Trophoblast cell (in vitro differentiated cells and primary cell): ENCODE data around the gene KCNQ4. TPM values are rescaled to one million over a fixed set of nuclear protein-coding genes. Genes with fewer than 3 reads are reported as not detected.
A peak's percentile ranks its signal among the peaks of the same experiment; 100 is the strongest.

Experiments
- DNase-seq, 2 donors: peaks; one replicate each; pipeline ENCODE4 v3.0.0-alpha.2; 2016
- H2AFZ ChIP-seq: 2 replicates; pipeline ENCODE4 v1.6.1; 2013; ENCODE audit warnings: low read length, moderate library complexity, mild to moderate bottlenecking; ENCODE audit not compliant: insufficient read depth, poor library complexity
- H2AK5ac ChIP-seq: 2 replicates; pipeline ENCODE4 v1.6.1; 2013; ENCODE audit warnings: mild to moderate bottlenecking, low read length
- H2BK120ac ChIP-seq: 2 replicates; pipeline ENCODE4 v1.6.1; 2013; ENCODE audit warnings: low read length, mild to moderate bottlenecking, moderate library complexity; ENCODE audit not compliant: insufficient read depth, poor library complexity
- H2BK12ac ChIP-seq: 2 replicates; pipeline ENCODE4 v1.6.1; 2013; ENCODE audit warnings: mild to moderate bottlenecking, low read length, moderate library complexity
- H2BK5ac ChIP-seq: 2 replicates; pipeline ENCODE4 v1.6.1; 2013; ENCODE audit warnings: low read length, low read depth, moderate library complexity, mild to moderate bottlenecking; ENCODE audit not compliant: poor library complexity
- H3K14ac ChIP-seq: 2 replicates; pipeline ENCODE4 v1.6.1; 2013; ENCODE audit warnings: mild to moderate bottlenecking, low read length
- H3K18ac ChIP-seq: 2 replicates; pipeline ENCODE4 v1.6.1; 2013; ENCODE audit warnings: mild to moderate bottlenecking, low read length
- H3K23ac ChIP-seq: 2 replicates; pipeline ENCODE4 v1.6.1; 2013; ENCODE audit warnings: low read length
- H3K27ac ChIP-seq: 2 replicates; pipeline ENCODE4 v1.5.1; 2013; ENCODE audit warnings: low read depth, mild to moderate bottlenecking, inconsistent platforms, low read length, moderate library complexity
- H3K27me3 ChIP-seq: 2 replicates; pipeline ENCODE4 v1.6.1; 2013; ENCODE audit warnings: inconsistent platforms, mild to moderate bottlenecking, low read length, moderate library complexity; ENCODE audit not compliant: insufficient read depth
- H3K36me3 ChIP-seq, 2 experiments: 1 replicate in 1 of 2; 2 replicates in 1 of 2; pipeline ENCODE4 v1.6.1; 2013; ENCODE audit warnings: low read length in 2 of 2, mild to moderate bottlenecking in 2 of 2, moderate library complexity in 1 of 2; ENCODE audit not compliant: insufficient read depth in 2 of 2, control insufficient read depth in 1 of 2
- H3K4ac ChIP-seq: 2 replicates; pipeline ENCODE4 v1.6.1; 2013; ENCODE audit warnings: low read depth, mild to moderate bottlenecking, low read length, moderate library complexity
- H3K4me1 ChIP-seq, 2 experiments: 1 replicate in 1 of 2; 2 replicates in 1 of 2; pipeline ENCODE4 v1.6.1; 2013; ENCODE audit warnings: low read length in 2 of 2, mild to moderate bottlenecking in 2 of 2, moderate library complexity in 1 of 2; ENCODE audit not compliant: insufficient read depth in 2 of 2, control insufficient read depth in 1 of 2
- H3K4me2 ChIP-seq: 2 replicates; pipeline ENCODE4 v1.6.1; 2013; ENCODE audit warnings: inconsistent platforms, mild to moderate bottlenecking, low read length, moderate library complexity
- H3K4me3 ChIP-seq: 2 replicates; pipeline ENCODE4 v1.5.1; 2013; ENCODE audit warnings: mild to moderate bottlenecking, low read depth, low read length, inconsistent platforms
- H3K79me1 ChIP-seq: one replicate; pipeline ENCODE4 v1.6.1; 2013; ENCODE audit warnings: low read length
- H3K79me2 ChIP-seq: 2 replicates; pipeline ENCODE4 v1.6.1; 2013; ENCODE audit warnings: low read length, mild to moderate bottlenecking; ENCODE audit not compliant: control insufficient read depth, insufficient read depth, poor library complexity
- H3K9ac ChIP-seq: 2 replicates; pipeline ENCODE4 v1.6.1; 2013; ENCODE audit warnings: mild to moderate bottlenecking, low read length
- H3K9me3 ChIP-seq: 2 replicates; pipeline ENCODE4 v1.6.1; 2013; ENCODE audit warnings: low read depth, mild to moderate bottlenecking, control low read depth, inconsistent platforms, low read length; ENCODE audit not compliant: insufficient read depth
- H4K12ac ChIP-seq: 2 replicates; pipeline ENCODE4 v1.6.1; 2013; ENCODE audit warnings: low read depth, mild to moderate bottlenecking, low read length, moderate library complexity
- H4K8ac ChIP-seq: 2 replicates; pipeline ENCODE4 v1.6.1; 2013; ENCODE audit warnings: low read depth, mild to moderate bottlenecking, low read length, moderate library complexity
- H4K91ac ChIP-seq: one replicate; pipeline ENCODE4 v1.6.1; 2013; ENCODE audit warnings: low read depth, mild to moderate bottlenecking, low read length, moderate library complexity
- WGBS: extraction: QIAGEN DNeasy Blood & Tissue Kit; methylation state at CpG from one replicate; pipeline ENCODE4 v1.1.7; 2013; ENCODE audit warnings: missing lambda C conversion rate; ENCODE audit not compliant: insufficient read length, insufficient coverage; ENCODE audit errors: extremely low coverage; 5-methylcytosine and 5-hydroxymethylcytosine counted together
- polyA plus RNA-seq: library from polyadenylated mRNA; stranded (reverse); fragments of 200-250 nt; gene quantifications from 2 replicates; pipeline ENCODE4 v1.2.3, GENCODE V29; 2013

The KCNQ4 gene
- 0.88 and 0.99 TPM in 2 replicates for polyA plus RNA-seq

DNA sequence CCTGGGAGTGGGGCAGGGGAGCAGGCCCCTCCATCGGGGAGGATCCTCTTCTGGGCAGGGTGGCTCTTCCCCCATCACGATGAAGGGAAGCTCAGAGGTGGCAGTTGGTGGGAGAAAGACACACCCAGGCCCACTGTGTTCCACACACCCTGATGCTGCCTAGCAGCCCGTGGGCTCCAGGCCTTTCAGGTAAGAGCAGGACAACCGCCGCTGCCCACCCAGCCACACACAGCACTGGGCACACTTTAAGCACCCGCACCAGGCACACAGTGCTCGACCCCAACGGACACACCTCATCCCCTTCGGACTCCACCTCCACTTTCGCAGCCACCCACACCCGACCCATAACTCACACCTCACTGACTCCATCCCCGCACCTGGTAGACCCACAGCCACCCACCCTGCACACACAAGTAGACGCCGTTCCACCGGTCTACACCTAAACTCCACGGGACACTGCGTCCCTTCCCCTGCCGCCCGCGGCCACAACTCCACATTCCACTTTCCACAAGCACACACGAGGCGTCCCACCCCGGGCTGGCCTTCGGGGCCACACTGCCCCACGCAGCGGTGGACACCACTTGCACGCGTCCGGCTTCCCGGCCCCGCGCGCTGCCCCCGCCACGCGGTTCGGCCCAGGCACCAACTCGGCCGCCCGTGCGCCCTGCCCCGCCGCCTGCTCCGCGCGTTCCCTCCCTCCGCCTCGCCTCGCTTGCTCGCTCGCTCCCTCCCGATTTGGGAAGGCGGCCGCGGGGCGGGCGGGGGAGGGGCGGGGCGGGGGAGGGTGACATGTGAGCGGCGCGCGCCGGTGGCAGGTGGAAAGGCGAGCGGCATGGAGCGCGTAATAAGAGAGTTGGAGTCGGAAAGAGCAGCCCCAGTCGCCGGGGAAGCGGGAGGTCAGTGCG is at the start of gene KCNQ4:
TSS of gene KCNQ4 (plus strand) at position 787 of the 905 bp plus-strand sequence. CDS start 307 bp downstream, outside the sequence.
- Histone ChIP-seq H3K79me2 (no peaks in the 10 kb centered on the region), H3K18ac (no peak within 1 kb of the TSS), H4K12ac (no peak within 1 kb of the TSS), H2BK12ac (no peak within 1 kb of the TSS), H3K9me3 (peaks cover 8% of the 10 kb centered on the region), H2BK5ac (no peak within 1 kb of the TSS), H2AK5ac (no peak within 1 kb of the TSS), H2BK120ac (no peak within 1 kb of the TSS), H3K23ac (no peak within 1 kb of the TSS), H3K14ac (no peak within 1 kb of the TSS), H3K4me3 (peak within 1 kb of the TSS; percentile 10), H3K79me1 (no peaks in the 10 kb centered on the region), H3K27me3 (peaks cover 31% of the 10 kb centered on the region), H3K4ac (no peak within 1 kb of the TSS), H4K8ac (no peak within 1 kb of the TSS), H2AFZ (no peak within 1 kb of the TSS), H3K36me3 (no peaks in the 10 kb centered on the region), H3K9ac (no peak within 1 kb of the TSS), H3K4me1 (peaks cover 8 to 9% of the 10 kb centered on the region in 2 experiments), H4K91ac (no peak within 1 kb of the TSS), H3K4me2 (peak within 1 kb of the TSS; percentile 76), H3K27ac (no peak within 1 kb of the TSS)
- peak in 1 of 2 donors; percentile 35 for DNase-seq
- no CpG with 5 or more reads among the region's 73 CpGs for WGBS

DNA sequence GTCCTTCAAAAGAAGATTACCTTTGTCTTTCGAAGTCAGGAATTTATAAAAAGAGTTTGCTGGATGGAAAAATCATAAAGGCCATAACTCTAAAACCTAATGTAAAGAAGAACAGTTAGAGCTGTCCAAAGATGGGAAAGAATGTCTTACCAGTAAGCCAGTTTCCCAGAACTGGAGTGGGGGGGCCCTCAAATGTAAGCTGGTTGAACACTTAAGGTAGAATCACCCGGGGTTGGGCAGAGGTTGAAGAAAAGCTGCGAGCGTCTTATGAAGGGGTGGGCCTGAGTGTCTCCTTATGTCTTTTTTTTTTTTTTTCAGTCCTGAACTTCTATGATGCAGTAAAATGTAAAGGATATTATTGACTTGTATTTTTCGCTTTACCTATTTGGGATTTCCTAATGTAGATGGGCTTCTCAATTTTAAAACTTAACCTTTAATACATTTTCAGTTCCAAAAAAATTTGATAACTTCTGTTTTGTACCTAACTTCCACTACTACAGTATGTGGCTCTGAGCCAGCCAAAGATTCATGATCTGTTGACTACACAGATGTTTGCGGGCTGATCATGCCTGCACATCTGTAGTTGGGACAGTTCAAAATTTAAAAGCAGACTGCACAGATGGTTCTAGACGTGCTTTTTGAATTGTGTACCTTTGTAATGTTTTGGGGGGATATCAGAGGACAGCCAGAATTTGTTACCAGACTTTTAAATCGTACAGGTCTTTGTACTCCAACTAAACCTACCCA is 48.5 kb upstream of the KCNQ4 start:
- no peak overlapping the region for H3K4ac ChIP-seq
- H4K12ac ChIP-seq, result no peak overlapping the region
- H2BK12ac ChIP-seq, result no peak overlapping the region
- no CpG with 5 or more reads among the region's 8 CpGs for WGBS
- H3K36me3 ChIP-seq, result peaks cover 2 to 8% of the 10 kb centered on the region in 2 experiments
- no peak overlapping the region for H2AFZ ChIP-seq
- no peak overlapping the region for H3K14ac ChIP-seq
- H3K23ac ChIP-seq, result no peak overlapping the region
- H3K4me3 ChIP-seq, result no peak overlapping the region
- H3K27me3 ChIP-seq, result no peaks in the 10 kb centered on the region
- no peak overlapping the region for H2BK5ac ChIP-seq
- H3K18ac ChIP-seq, result no peak overlapping the region
- peak overlapping the region; percentile 40 for H3K27ac ChIP-seq
- no peaks in the 10 kb centered on the region for H3K9me3 ChIP-seq
- H2AK5ac ChIP-seq, result no peak overlapping the region
- peaks cover 4% of the 10 kb centered on the region for H3K79me2 ChIP-seq
- no peak overlapping the region for H2BK120ac ChIP-seq
- no peak overlapping the region for H3K9ac ChIP-seq
- H4K8ac ChIP-seq, result no peak overlapping the region
- H4K91ac ChIP-seq, result no peak overlapping the region
- H3K4me1 ChIP-seq, result peaks cover 0 to 2% of the 10 kb centered on the region in 2 experiments
- H3K4me2 ChIP-seq, result no peak overlapping the region
- no peak for DNase-seq
- no peaks in the 10 kb centered on the region for H3K79me1 ChIP-seq

DNA sequence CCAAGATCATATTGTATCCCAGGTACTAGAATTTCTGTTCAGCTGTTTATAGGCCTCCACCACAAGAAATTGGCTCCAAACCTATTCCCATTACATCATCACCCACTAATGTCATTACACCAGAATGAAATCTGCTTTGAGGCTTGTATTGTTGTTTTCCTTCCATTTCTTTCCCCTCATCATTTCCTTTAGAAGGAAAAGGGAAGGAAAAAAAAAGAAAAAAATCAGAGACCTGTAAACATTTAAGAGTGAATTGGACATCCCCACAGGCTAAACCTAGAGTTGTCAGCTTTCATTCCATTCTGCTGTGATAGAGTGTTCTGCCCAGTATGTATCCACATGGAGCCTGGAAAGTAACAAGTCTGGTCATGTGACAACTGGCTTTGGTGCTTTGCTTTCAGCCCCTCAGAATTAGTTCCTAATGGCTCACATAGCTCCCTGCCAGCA is 47.5 kb upstream of the KCNQ4 start:
- DNase-seq, result peak; percentile 50 to 66
- no peaks in the 10 kb centered on the region for H3K9me3 ChIP-seq

DNA sequence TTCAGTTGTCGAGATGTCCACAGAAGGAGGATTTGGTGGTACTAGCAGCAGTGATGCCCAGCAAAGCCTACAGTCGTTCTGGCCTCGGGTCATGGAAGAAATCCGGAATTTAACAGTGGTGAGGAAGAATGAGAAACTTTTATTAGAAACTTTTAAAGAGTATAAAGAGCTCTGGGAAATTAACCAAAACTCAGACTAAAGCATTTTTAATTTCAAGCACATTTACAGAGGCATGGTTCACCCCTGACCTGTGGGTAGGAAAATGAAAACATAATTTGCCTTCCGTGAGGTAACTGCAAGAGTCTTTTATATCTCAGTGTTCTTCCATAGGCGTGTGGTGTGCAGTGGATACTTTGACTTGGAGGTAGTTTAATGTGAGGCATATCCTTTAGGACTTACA is 44.8 kb upstream of the KCNQ4 start:
- no peak for DNase-seq
- H3K23ac ChIP-seq, result no peak overlapping the region
- no peak overlapping the region for H3K14ac ChIP-seq
- H3K4me2 ChIP-seq, result no peak overlapping the region
- no peaks in the 10 kb centered on the region for H3K9me3 ChIP-seq
- no peaks in the 10 kb centered on the region for H3K79me1 ChIP-seq
- no peak overlapping the region for H2BK5ac ChIP-seq
- H2BK12ac ChIP-seq, result no peak overlapping the region
- no peak overlapping the region for H3K4me3 ChIP-seq
- H2AFZ ChIP-seq, result no peak overlapping the region
- H4K91ac ChIP-seq, result no peak overlapping the region
- peaks cover 0 to 2% of the 10 kb centered on the region in 2 experiments for H3K4me1 ChIP-seq
- H3K27me3 ChIP-seq, result no peaks in the 10 kb centered on the region
- H4K8ac ChIP-seq, result no peak overlapping the region
- peaks cover 5 to 15% of the 10 kb centered on the region in 2 experiments for H3K36me3 ChIP-seq
- H3K27ac ChIP-seq, result no peak overlapping the region
- H3K9ac ChIP-seq, result no peak overlapping the region
- H3K79me2 ChIP-seq, result peaks cover 2% of the 10 kb centered on the region
- H2BK120ac ChIP-seq, result no peak overlapping the region
- no peak overlapping the region for H3K18ac ChIP-seq
- H2AK5ac ChIP-seq, result no peak overlapping the region
- WGBS, result no CpG with 5 or more reads among the region's 6 CpGs
- H3K4ac ChIP-seq, result no peak overlapping the region
- H4K12ac ChIP-seq, result no peak overlapping the region

More for the DNA sequence above, 47.5 kb upstream of the KCNQ4 start:
- Histone ChIP-seq H2AFZ (no peak overlapping the region), H3K18ac (no peak overlapping the region), H4K12ac (no peak overlapping the region), H3K23ac (no peak overlapping the region), H3K36me3 (peaks cover 4 to 10% of the 10 kb centered on the region in 2 experiments), H3K4me2 (no peak overlapping the region), H2BK12ac (no peak overlapping the region), H3K4ac (no peak overlapping the region), H3K79me1 (no peaks in the 10 kb centered on the region), H2BK5ac (no peak overlapping the region), H2BK120ac (no peak overlapping the region), H3K4me3 (no peak overlapping the region), H3K4me1 (peaks cover 0 to 2% of the 10 kb centered on the region in 2 experiments), H3K27ac (peak overlapping the region; percentile 25), H2AK5ac (no peak overlapping the region), H4K91ac (no peak overlapping the region), H4K8ac (no peak overlapping the region), H3K14ac (no peak overlapping the region), H3K27me3 (no peaks in the 10 kb centered on the region), H3K9ac (no peak overlapping the region), H3K79me2 (peaks cover 2% of the 10 kb centered on the region)
